GM12892 (cell line): ENCODE measurements around the gene RASA1.

Source experiments
- POLR2A ChIP-seq: IDR thresholded peaks from 2 replicates; pipeline ENCODE4 v1.6.1; 2011; ENCODE audit warnings: low read depth, low read length, control low read depth
- POLR2AphosphoS5 ChIP-seq: IDR thresholded peaks from 2 replicates; pipeline ENCODE4 v1.6.1; 2011; ENCODE audit warnings: low read depth, low read length, control low read depth
- TAF1 ChIP-seq: IDR thresholded peaks from 2 replicates; pipeline ENCODE4 v1.6.1; 2011; ENCODE audit warnings: low read depth, mild to moderate bottlenecking, control low read depth, low read length, borderline replicate concordance

- TF ChIP-seq POLR2AphosphoS5 (no peak), POLR2A (no peak), TAF1 (no peak)
Measured at GRCh38 chr5:87242242-87242641, 25.4 kb upstream of the RASA1 start.
